SK-N-SH (cell line): ENCODE measurements around the gene HDAC4. TPM values are rescaled to one million over a fixed set of nuclear protein-coding genes. Genes with fewer than 3 reads are reported as not detected.

Source experiments
- CTCF ChIA-PET: fragments of 300-600, 350-600 bp; formaldehyde crosslinking; extraction: SDS; loops from one replicate; lab custom pipeline; 2021; lab: Yijun Ruan, JAX
- POLR2A ChIA-PET: fragments of 350-600 bp; sonication (Branson Sonifier 250); formaldehyde crosslinking; extraction: SDS; loops from one replicate; lab custom pipeline; 2020; ENCODE audit warnings: antibody characterized with exemption, inconsistent platforms; lab: Yijun Ruan, JAX
- DNase-seq: peaks from one replicate; pipeline ENCODE4 v3.0.0; 2012
- H2AFZ ChIP-seq: fragments of 200-600 bp; sonication (generic); 2 replicates; pipeline ENCODE4 v1.8.1; 2016; ENCODE audit warnings: antibody characterized with exemption, mild to moderate bottlenecking, low read depth
- H3F3A ChIP-seq: fragments of 200-600 bp; sonication (generic); replicated peaks from 2 replicates; pipeline ENCODE3; 2016; ENCODE audit warnings: antibody characterized with exemption, mild to moderate bottlenecking; ENCODE audit not compliant: insufficient read depth
- H3K27ac ChIP-seq, 2 experiments: fragments of 200-500 bp in 1 of 2; fragments of 200-600 bp in 1 of 2; sonication (Bioruptor generic) in 1 of 2; sonication (generic), shearing (Covaris generic) in 1 of 2; 2 replicates each; pipeline versions ENCODE4 v1.5.1 to v1.6.1; 2014 to 2016; ENCODE audit warnings: low read depth in 2 of 2, inconsistent platforms in 1 of 2, low read length in 1 of 2, mild to moderate bottlenecking in 1 of 2, mixed read lengths in 1 of 2
- H3K27me3 ChIP-seq: fragments of 200-600 bp; sonication (generic), shearing (Covaris generic); 2 replicates; pipeline ENCODE4 v1.6.1; 2016; ENCODE audit warnings: mixed run types; ENCODE audit not compliant: insufficient read depth
- H3K36me3 ChIP-seq, 2 experiments: fragments of 200-500 bp in 1 of 2; fragments of 200-600 bp in 1 of 2; sonication (Bioruptor generic) in 1 of 2; sonication (generic) in 1 of 2; replicated peaks in 1 of 2; 2 replicates each; pipeline versions ENCODE3 to v1.5.1; 2014 to 2016; ENCODE audit warnings: low read length in 1 of 2, mild to moderate bottlenecking in 1 of 2; ENCODE audit not compliant: insufficient read depth in 2 of 2, control insufficient read depth in 1 of 2
- H3K4me1 ChIP-seq, 2 experiments: fragments of 200-500 bp in 1 of 2; fragments of 200-600 bp in 1 of 2; sonication (Bioruptor generic) in 1 of 2; sonication (generic), shearing (Covaris generic) in 1 of 2; 2 replicates each; pipeline versions ENCODE4 v1.5.1 to v1.6.1; 2014 to 2016; ENCODE audit warnings: low read depth in 1 of 2, low read length in 1 of 2, mixed run types in 1 of 2; ENCODE audit not compliant: insufficient read depth in 2 of 2, control insufficient read depth in 1 of 2
- H3K4me2 ChIP-seq: fragments of 200-600 bp; sonication (generic), shearing (Covaris generic); 2 replicates; pipeline ENCODE4 v1.6.1; 2017; ENCODE audit warnings: mixed run types
- H3K4me3 ChIP-seq, 2 experiments: fragments of 200-500 bp in 1 of 2; fragments of 200-600 bp in 1 of 2; sonication (Bioruptor generic) in 1 of 2; sonication (generic), shearing (Covaris generic) in 1 of 2; 2 replicates each; pipeline versions ENCODE4 v1.5.1 to v1.8.1; 2014 to 2016; ENCODE audit warnings: low read depth in 2 of 2, inconsistent platforms in 1 of 2, low read length in 1 of 2, mild to moderate bottlenecking in 1 of 2, mixed read lengths in 1 of 2, moderate library complexity in 1 of 2
- H3K79me2 ChIP-seq: fragments of 200-600 bp; sonication (generic); 2 replicates; pipeline ENCODE4 v1.8.1; 2017; ENCODE audit warnings: mild to moderate bottlenecking; ENCODE audit not compliant: insufficient read depth
- H3K9ac ChIP-seq: fragments of 200-600 bp; sonication (generic); 2 replicates; pipeline ENCODE4 v1.6.1; 2017; ENCODE audit warnings: mixed run types
- H3K9me2 ChIP-seq: fragments of 200-600 bp; sonication (generic); 2 replicates; pipeline ENCODE4 v1.6.1; 2017; ENCODE audit warnings: mixed run types
- H3K9me3 ChIP-seq: fragments of 200-600 bp; sonication (generic); 2 replicates; pipeline ENCODE4 v1.6.1; 2017; ENCODE audit warnings: mixed run types, mild to moderate bottlenecking, moderate library complexity
- H4K20me1 ChIP-seq: fragments of 200-600 bp; sonication (generic); 2 replicates; pipeline ENCODE4 v1.6.1; 2017; ENCODE audit warnings: mild to moderate bottlenecking, mixed run types; ENCODE audit not compliant: insufficient read depth
- EZH2phosphoT487 ChIP-seq: fragments of 200-600 bp; sonication (generic); IDR thresholded peaks from 2 replicates; pipeline ENCODE4 v1.6.1; 2017; ENCODE audit warnings: low read depth, mixed run types, mild to moderate bottlenecking, antibody characterized with exemption, moderate library complexity, borderline replicate concordance
- FOSL2 ChIP-seq: IDR thresholded peaks from 2 replicates; pipeline ENCODE4 v1.4.0; 2012; ENCODE audit warnings: low read depth, mild to moderate bottlenecking, moderate library complexity, borderline replicate concordance
- NRF1 ChIP-seq: IDR thresholded peaks from 2 replicates; pipeline ENCODE4 v1.6.1; 2012; ENCODE audit warnings: low read depth, mild to moderate bottlenecking, low read length
- POLR2AphosphoS5 ChIP-seq: IDR thresholded peaks from 2 replicates; pipeline ENCODE4 v1.6.1; 2012; ENCODE audit warnings: low read depth, low read length
- RAD21 ChIP-seq: IDR thresholded peaks from 2 replicates; pipeline ENCODE4 v1.6.1; 2012; ENCODE audit warnings: mild to moderate bottlenecking, low read length
- RCOR1 ChIP-seq: fragments of 150-350 bp; IDR thresholded peaks from 2 replicates; pipeline ENCODE4 v1.6.1; 2017; ENCODE audit warnings: antibody characterized with exemption, low read length
- SMC3 ChIP-seq: IDR thresholded peaks from 2 replicates; pipeline ENCODE4 v1.6.1; 2012; ENCODE audit warnings: low read depth, low read length, improper control_type of control experiment
- TAF1 ChIP-seq: IDR thresholded peaks from 2 replicates; pipeline ENCODE4 v1.6.1; 2012; ENCODE audit warnings: low read depth, mild to moderate bottlenecking, low read length, moderate library complexity, borderline replicate concordance
- TCF12 ChIP-seq: IDR thresholded peaks from 2 replicates; pipeline ENCODE4 v1.4.0; 2012
- YY1 ChIP-seq: IDR thresholded peaks from 2 replicates; pipeline ENCODE4 v1.4.0; 2012; ENCODE audit warnings: low read depth, mild to moderate bottlenecking
- WGBS: methylation state at CpG from one replicate; pipeline ENCODE4 v1.1.6; 2017; ENCODE audit warnings: low lambda C conversion rate; 5-methylcytosine and 5-hydroxymethylcytosine counted together
- polyA plus RNA-seq, 3 experiments: library from polyadenylated mRNA; depleted of rRNA; stranded (reverse); fragments of >200 nt; gene quantifications; 2 replicates each; pipeline ENCODE4 v1.2.3, GENCODE V29; 2012
- TF ChIP-seq, protein P1 (sequence below): fragments of 200-600 bp; sonication (generic); IDR thresholded peaks from 2 replicates; pipeline ENCODE4 v1.6.1; 2017; ENCODE audit warnings: antibody characterized with exemption, mild to moderate bottlenecking, moderate library complexity
- TF ChIP-seq, protein P2 (sequence below): IDR thresholded peaks from 2 replicates; pipeline ENCODE4 v1.6.1; 2012; ENCODE audit warnings: mild to moderate bottlenecking, low read depth, low read length, moderate library complexity
- TF ChIP-seq, protein P3 (sequence below): IDR thresholded peaks from 2 replicates; pipeline ENCODE4; 2012
- TF ChIP-seq, protein P4 (sequence below): fragments of 150-350 bp; IDR thresholded peaks from 2 replicates; pipeline ENCODE4 v1.6.1; 2017; ENCODE audit warnings: antibody characterized with exemption, low read length, low read depth, borderline replicate concordance
- TF ChIP-seq, protein P5 (sequence below): fragments of 150-350 bp; IDR thresholded peaks from 2 replicates; pipeline ENCODE4 v1.6.1; 2016; ENCODE audit warnings: mild to moderate bottlenecking, low read depth, low read length
- TF ChIP-seq, protein P6 (sequence below): IDR thresholded peaks from 2 replicates; pipeline ENCODE4 v1.4.0; 2012; ENCODE audit warnings: low read depth, borderline replicate concordance

Gene HDAC4
- polyA plus RNA-seq, 1 of the 3 experiments (the other 2 are of a cell fraction): 5.5 TPM

DNA sequence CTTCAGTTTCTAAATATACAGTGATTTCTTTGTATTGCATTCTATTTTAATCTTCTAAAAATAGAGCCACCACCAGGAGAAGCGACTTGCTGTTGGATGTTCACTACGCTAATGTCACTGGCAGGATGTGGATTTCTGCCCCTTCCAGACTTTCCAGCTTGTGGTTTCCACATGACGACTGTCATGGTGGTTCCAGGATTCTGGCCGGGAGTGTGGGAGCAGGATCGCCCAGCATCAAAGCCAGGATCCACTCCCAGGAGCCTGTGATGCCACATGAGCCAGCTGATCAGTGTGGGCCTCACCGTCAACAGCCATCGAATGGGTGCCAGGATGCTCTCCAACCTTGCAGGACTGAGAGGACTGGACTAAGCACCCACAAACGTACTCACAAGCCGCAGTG is 148.8 kb downstream of the HDAC4 start (continued):
- TF ChIP-seq, protein P1, sequence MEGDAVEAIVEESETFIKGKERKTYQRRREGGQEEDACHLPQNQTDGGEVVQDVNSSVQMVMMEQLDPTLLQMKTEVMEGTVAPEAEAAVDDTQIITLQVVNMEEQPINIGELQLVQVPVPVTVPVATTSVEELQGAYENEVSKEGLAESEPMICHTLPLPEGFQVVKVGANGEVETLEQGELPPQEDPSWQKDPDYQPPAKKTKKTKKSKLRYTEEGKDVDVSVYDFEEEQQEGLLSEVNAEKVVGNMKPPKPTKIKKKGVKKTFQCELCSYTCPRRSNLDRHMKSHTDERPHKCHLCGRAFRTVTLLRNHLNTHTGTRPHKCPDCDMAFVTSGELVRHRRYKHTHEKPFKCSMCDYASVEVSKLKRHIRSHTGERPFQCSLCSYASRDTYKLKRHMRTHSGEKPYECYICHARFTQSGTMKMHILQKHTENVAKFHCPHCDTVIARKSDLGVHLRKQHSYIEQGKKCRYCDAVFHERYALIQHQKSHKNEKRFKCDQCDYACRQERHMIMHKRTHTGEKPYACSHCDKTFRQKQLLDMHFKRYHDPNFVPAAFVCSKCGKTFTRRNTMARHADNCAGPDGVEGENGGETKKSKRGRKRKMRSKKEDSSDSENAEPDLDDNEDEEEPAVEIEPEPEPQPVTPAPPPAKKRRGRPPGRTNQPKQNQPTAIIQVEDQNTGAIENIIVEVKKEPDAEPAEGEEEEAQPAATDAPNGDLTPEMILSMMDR: no peak
- no peak for TF ChIP-seq RAD21
- TF ChIP-seq EZH2phosphoT487: no peak

DNA sequence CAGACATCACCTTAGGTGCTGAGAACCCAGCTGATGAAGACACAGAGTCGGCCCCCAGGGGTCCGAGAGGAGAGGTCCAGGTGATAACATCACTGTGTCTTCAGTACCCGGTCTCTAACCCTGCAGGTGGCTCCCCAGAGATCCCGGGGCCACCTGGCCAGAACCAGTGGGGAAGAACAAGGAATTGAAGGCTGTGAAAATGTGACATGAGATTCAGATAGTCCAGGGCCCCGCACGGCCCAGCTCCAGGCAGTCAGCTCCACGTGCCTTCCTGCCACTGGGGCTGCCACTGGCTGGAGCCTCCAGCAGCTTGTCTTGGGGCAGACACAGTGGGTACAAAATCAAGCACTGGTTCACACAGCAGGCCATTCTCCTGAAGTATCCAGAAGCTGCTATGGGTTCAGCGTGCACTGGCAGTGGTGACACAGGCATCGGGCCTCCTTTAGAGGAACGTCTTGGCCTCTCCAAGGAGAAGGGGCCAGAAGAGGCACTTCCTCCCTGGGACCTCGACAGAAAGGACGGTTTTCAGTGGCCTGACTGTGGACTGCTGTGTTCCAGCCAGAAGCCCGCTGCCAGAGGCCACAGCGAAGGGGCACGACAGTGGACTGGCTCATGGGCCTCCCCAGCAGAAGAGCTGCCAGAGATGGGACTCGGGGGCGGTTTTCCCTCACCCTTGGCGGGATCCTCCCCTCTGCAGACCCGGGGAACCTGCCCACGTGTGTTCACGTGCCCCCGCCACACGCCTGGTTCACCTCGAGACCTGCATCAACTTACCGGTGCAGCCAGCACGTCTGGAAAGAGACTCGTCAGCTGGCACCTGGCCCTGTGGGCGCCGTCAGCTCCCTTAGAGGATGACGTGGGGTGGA is 150.4 kb downstream of the HDAC4 start:
- H3K27me3 ChIP-seq: no peaks in the 10 kb centered on the region
- H2AFZ ChIP-seq: no peak overlapping the region
- peaks cover 12% of the 10 kb centered on the region; the same call in 1 of the 2 replicates for H3K79me2 ChIP-seq
- H3K36me3 ChIP-seq: no peaks in the 10 kb centered on the region
- 96% methylated on average over 25 of the region's 30 CpGs for WGBS
- H3F3A ChIP-seq: no peaks in the 10 kb centered on the region
- ChIA-PET POLR2A (interaction anchor here (1.1 kb wide), 1 partner anchor 11 kb away, joined by 3 read pairs; no protein-coding TSS in a partner anchor), CTCF (interaction anchor here (1.0 kb wide), 1 partner anchor 9 kb away, joined by 3 read pairs; no protein-coding TSS in a partner anchor)
- no peak for DNase-seq
- H3K4me3 ChIP-seq: no peak overlapping the region
- no peak overlapping the region for H3K4me2 ChIP-seq
- H3K4me1 ChIP-seq: peaks cover 0 to 40% of the 10 kb centered on the region in 2 experiments; a peak in 3 of 4 replicates
- no peak overlapping the region; a peak in 1 of 4 replicates for H3K27ac ChIP-seq
- no peak overlapping the region for H3K9ac ChIP-seq
- H4K20me1 ChIP-seq: no peaks in the 10 kb centered on the region
- H3K9me2 ChIP-seq: no peaks in the 10 kb centered on the region
- no peaks in the 10 kb centered on the region for H3K9me3 ChIP-seq
- TF ChIP-seq, protein P1: no peak
- TF ChIP-seq TAF1 (no peak), NRF1 (no peak), EZH2phosphoT487 (no peak), YY1 (no peak), RAD21 (no peak), SMC3 (no peak), FOSL2 (no peak), TCF12 (no peak), RCOR1 (no peak), POLR2AphosphoS5 (no peak)
- TF ChIP-seq, protein P2, sequence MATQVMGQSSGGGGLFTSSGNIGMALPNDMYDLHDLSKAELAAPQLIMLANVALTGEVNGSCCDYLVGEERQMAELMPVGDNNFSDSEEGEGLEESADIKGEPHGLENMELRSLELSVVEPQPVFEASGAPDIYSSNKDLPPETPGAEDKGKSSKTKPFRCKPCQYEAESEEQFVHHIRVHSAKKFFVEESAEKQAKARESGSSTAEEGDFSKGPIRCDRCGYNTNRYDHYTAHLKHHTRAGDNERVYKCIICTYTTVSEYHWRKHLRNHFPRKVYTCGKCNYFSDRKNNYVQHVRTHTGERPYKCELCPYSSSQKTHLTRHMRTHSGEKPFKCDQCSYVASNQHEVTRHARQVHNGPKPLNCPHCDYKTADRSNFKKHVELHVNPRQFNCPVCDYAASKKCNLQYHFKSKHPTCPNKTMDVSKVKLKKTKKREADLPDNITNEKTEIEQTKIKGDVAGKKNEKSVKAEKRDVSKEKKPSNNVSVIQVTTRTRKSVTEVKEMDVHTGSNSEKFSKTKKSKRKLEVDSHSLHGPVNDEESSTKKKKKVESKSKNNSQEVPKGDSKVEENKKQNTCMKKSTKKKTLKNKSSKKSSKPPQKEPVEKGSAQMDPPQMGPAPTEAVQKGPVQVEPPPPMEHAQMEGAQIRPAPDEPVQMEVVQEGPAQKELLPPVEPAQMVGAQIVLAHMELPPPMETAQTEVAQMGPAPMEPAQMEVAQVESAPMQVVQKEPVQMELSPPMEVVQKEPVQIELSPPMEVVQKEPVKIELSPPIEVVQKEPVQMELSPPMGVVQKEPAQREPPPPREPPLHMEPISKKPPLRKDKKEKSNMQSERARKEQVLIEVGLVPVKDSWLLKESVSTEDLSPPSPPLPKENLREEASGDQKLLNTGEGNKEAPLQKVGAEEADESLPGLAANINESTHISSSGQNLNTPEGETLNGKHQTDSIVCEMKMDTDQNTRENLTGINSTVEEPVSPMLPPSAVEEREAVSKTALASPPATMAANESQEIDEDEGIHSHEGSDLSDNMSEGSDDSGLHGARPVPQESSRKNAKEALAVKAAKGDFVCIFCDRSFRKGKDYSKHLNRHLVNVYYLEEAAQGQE: no peak
- TF ChIP-seq, protein P3, sequence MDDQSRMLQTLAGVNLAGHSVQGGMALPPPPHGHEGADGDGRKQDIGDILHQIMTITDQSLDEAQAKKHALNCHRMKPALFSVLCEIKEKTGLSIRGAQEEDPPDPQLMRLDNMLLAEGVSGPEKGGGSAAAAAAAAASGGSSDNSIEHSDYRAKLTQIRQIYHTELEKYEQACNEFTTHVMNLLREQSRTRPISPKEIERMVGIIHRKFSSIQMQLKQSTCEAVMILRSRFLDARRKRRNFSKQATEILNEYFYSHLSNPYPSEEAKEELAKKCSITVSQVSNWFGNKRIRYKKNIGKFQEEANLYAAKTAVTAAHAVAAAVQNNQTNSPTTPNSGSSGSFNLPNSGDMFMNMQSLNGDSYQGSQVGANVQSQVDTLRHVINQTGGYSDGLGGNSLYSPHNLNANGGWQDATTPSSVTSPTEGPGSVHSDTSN: no peak
- TF ChIP-seq, protein P4, sequence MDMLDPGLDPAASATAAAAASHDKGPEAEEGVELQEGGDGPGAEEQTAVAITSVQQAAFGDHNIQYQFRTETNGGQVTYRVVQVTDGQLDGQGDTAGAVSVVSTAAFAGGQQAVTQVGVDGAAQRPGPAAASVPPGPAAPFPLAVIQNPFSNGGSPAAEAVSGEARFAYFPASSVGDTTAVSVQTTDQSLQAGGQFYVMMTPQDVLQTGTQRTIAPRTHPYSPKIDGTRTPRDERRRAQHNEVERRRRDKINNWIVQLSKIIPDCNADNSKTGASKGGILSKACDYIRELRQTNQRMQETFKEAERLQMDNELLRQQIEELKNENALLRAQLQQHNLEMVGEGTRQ: no peak
- TF ChIP-seq, protein P5, sequence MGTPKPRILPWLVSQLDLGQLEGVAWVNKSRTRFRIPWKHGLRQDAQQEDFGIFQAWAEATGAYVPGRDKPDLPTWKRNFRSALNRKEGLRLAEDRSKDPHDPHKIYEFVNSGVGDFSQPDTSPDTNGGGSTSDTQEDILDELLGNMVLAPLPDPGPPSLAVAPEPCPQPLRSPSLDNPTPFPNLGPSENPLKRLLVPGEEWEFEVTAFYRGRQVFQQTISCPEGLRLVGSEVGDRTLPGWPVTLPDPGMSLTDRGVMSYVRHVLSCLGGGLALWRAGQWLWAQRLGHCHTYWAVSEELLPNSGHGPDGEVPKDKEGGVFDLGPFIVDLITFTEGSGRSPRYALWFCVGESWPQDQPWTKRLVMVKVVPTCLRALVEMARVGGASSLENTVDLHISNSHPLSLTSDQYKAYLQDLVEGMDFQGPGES: no peak
- TF ChIP-seq, protein P6, sequence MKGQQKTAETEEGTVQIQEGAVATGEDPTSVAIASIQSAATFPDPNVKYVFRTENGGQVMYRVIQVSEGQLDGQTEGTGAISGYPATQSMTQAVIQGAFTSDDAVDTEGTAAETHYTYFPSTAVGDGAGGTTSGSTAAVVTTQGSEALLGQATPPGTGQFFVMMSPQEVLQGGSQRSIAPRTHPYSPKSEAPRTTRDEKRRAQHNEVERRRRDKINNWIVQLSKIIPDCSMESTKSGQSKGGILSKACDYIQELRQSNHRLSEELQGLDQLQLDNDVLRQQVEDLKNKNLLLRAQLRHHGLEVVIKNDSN: no peak
